ENCODE results near the gene ZMYM4. TPM values are rescaled to one million over a fixed set of nuclear protein-coding genes. Genes with fewer than 3 reads are reported as not detected.
"Not testable (repeated sequence)": the region's sequence is repeated elsewhere in the genome, so short reads cannot be mapped to it uniquely, and the experiment has no call there.

The ZMYM4 gene
- total and polyA plus RNA-seq, 2 experiments from 2014 or later, result 34.9 to 37.7 TPM

DNA sequence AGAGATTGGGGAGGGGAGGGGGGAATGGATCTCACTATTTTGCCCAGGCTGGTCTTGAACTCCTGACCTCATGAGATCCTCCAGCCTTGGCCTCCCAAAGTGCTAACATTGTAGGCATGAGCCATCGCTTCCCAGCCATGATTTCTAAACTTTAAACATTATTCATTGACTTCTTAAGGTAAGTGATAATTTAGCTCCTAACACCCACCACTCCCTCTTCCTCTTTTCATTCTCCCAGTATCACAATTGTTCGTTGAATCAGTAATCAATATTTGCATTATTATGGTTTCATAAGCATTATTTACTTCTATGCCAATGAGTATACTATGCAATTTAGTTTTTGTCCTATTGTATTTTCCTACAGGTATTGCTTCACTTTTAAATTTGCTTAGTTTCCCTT lies 42.0 kb upstream of the ZMYM4 start:
- Histone ChIP-seq H3F3A (ENCODE audit: insufficient read depth) (peaks cover 27% of the 10 kb centered on the region), H3K4me3 (no peak overlapping the region), H3K27me3 (replicated peaks; ENCODE audit: insufficient read depth) (no peaks in the 10 kb centered on the region), H3K9ac (no peak overlapping the region), H3K9me3 (ENCODE audit: low read depth) (no peaks in the 10 kb centered on the region), H3K4me1 (ENCODE audit: insufficient read depth) (peaks cover 22% of the 10 kb centered on the region), H3K79me2 (ENCODE audit: insufficient read depth) (no peaks in the 10 kb centered on the region), H3K27ac (no peak overlapping the region), H4K20me1 (ENCODE audit: insufficient read depth) (no peaks in the 10 kb centered on the region), H2AFZ (no peak overlapping the region), H3K9me2 (ENCODE audit: insufficient read depth) (no peaks in the 10 kb centered on the region), H3K36me3 (ENCODE audit: low read depth) (no peaks in the 10 kb centered on the region), H3K4me2 (ENCODE audit: unreplicated experiment) (no peak overlapping the region)
- in situ Hi-C loops (cut with MboI), result no loop called here
- TF ChIP-seq EZH2phosphoT487 (IDR thresholded peaks at IDR 0.05; ENCODE audit: insufficient read depth, low read depth), result no peak
- WGBS, 2 experiments (ENCODE audit: low coverage in 1 of 2, low lambda C conversion rate in 2 of 2, missing lambda C conversion rate in 2 of 2), result 72 to 82% methylated on average over 2 of the region's 2 CpGs
- no peak for DNase-seq

- H3K9me3 ChIP-seq (ENCODE audit: low read depth), result no peaks in the 10 kb centered on the region
- H3K4me2 ChIP-seq (ENCODE audit: unreplicated experiment), result no peak overlapping the region
- H4K20me1 ChIP-seq (ENCODE audit: insufficient read depth), result no peaks in the 10 kb centered on the region
- in situ Hi-C loops (cut with MboI), result no loop called here
- no peak for DNase-seq
- H3K4me3 ChIP-seq, result no peak overlapping the region
- H3K27ac ChIP-seq, result no peak overlapping the region
- no peaks in the 10 kb centered on the region for H3K27me3 ChIP-seq (replicated peaks; ENCODE audit: insufficient read depth)
- no peaks in the 10 kb centered on the region for H3K4me1 ChIP-seq (ENCODE audit: insufficient read depth)
- H3F3A ChIP-seq (ENCODE audit: insufficient read depth), result no peaks in the 10 kb centered on the region
- 52 to 62% methylated on average over 1 of the region's 1 CpG for WGBS, 2 experiments (ENCODE audit: low coverage in 1 of 2, low lambda C conversion rate in 2 of 2, missing lambda C conversion rate in 2 of 2)
- TF ChIP-seq EZH2phosphoT487 (IDR thresholded peaks at IDR 0.05; ENCODE audit: insufficient read depth, low read depth), result no peak
- TF ChIP-seq EZH2 (IDR thresholded peaks at IDR 0.05; ENCODE audit: insufficient read depth, poor library complexity, severe bottlenecking), result no peak
- H3K36me3 ChIP-seq (ENCODE audit: low read depth), result no peaks in the 10 kb centered on the region
- H3K9me2 ChIP-seq (ENCODE audit: insufficient read depth), result no peaks in the 10 kb centered on the region
- H3K79me2 ChIP-seq (ENCODE audit: insufficient read depth), result no peaks in the 10 kb centered on the region
- no peak overlapping the region for H3K9ac ChIP-seq
- no peak overlapping the region for H2AFZ ChIP-seq
Measured at GRCh38 chr1:35229587-35230360, 38.7 kb upstream of the ZMYM4 start.

- Histone ChIP-seq H3K79me2 (ENCODE audit: insufficient read depth) (no peaks in the 10 kb centered on the region), H3K9ac (no peak overlapping the region), H3K4me2 (ENCODE audit: unreplicated experiment) (no peak overlapping the region), H3F3A (ENCODE audit: insufficient read depth) (no peaks in the 10 kb centered on the region), H3K27ac (no peak overlapping the region), H3K36me3 (ENCODE audit: low read depth) (no peaks in the 10 kb centered on the region), H3K4me3 (no peak overlapping the region), H3K9me3 (ENCODE audit: low read depth) (no peaks in the 10 kb centered on the region), H2AFZ (no peak overlapping the region), H3K27me3 (replicated peaks; ENCODE audit: insufficient read depth) (no peaks in the 10 kb centered on the region), H4K20me1 (ENCODE audit: insufficient read depth) (no peaks in the 10 kb centered on the region), H3K4me1 (ENCODE audit: insufficient read depth) (no peaks in the 10 kb centered on the region), H3K9me2 (ENCODE audit: insufficient read depth) (no peaks in the 10 kb centered on the region)
- in situ Hi-C loops (cut with MboI), result no loop called here
- WGBS, 2 experiments (ENCODE audit: low coverage in 1 of 2, low lambda C conversion rate in 2 of 2, missing lambda C conversion rate in 2 of 2), result 20 to 32% methylated on average over 1 of the region's 1 CpG
- DNase-seq, result no peak
- no peak for TF ChIP-seq EZH2 (IDR thresholded peaks at IDR 0.05; ENCODE audit: insufficient read depth, poor library complexity, severe bottlenecking)
- TF ChIP-seq EZH2phosphoT487 (IDR thresholded peaks at IDR 0.05; ENCODE audit: insufficient read depth, low read depth), result no peak
Measured at GRCh38 chr1:35231287-35231686, 37.2 kb upstream of the ZMYM4 start.

GRCh38 chr1:35236772-35237171 lies 31.7 kb upstream of the ZMYM4 start:
- H2AFZ ChIP-seq; H3K4me2 ChIP-seq (ENCODE audit: unreplicated experiment); H3K27ac ChIP-seq; H3K36me3 ChIP-seq (ENCODE audit: low read depth); H3K79me2 ChIP-seq (ENCODE audit: insufficient read depth); in situ Hi-C loops (cut with MboI); H3F3A ChIP-seq (ENCODE audit: insufficient read depth); H3K9me2 ChIP-seq (ENCODE audit: insufficient read depth); H3K4me3 ChIP-seq; H3K4me1 ChIP-seq (ENCODE audit: insufficient read depth); DNase-seq; H4K20me1 ChIP-seq (ENCODE audit: insufficient read depth); H3K27me3 ChIP-seq (replicated peaks; ENCODE audit: insufficient read depth); H3K9ac ChIP-seq; H3K9me3 ChIP-seq (ENCODE audit: low read depth): not testable (repeated sequence)
- 48 to 73% methylated on average over 2 of the region's 2 CpGs for WGBS, 2 experiments (ENCODE audit: low coverage in 1 of 2, low lambda C conversion rate in 2 of 2, missing lambda C conversion rate in 2 of 2)

GRCh38 chr1:35243691-35244090 lies 24.8 kb upstream of the ZMYM4 start:
- Histone ChIP-seq H3K4me1 (ENCODE audit: insufficient read depth) (no peaks in the 10 kb centered on the region), H3K4me2 (ENCODE audit: unreplicated experiment) (no peak overlapping the region), H3K27me3 (replicated peaks; ENCODE audit: insufficient read depth) (no peaks in the 10 kb centered on the region), H3K9me2 (ENCODE audit: insufficient read depth) (no peaks in the 10 kb centered on the region), H3K9me3 (ENCODE audit: low read depth) (no peaks in the 10 kb centered on the region), H2AFZ (no peak overlapping the region), H3K9ac (no peak overlapping the region), H3K36me3 (ENCODE audit: low read depth) (no peaks in the 10 kb centered on the region), H3K4me3 (no peak overlapping the region), H3K79me2 (ENCODE audit: insufficient read depth) (no peaks in the 10 kb centered on the region), H3F3A (ENCODE audit: insufficient read depth) (no peaks in the 10 kb centered on the region), H4K20me1 (ENCODE audit: insufficient read depth) (no peaks in the 10 kb centered on the region), H3K27ac (no peak overlapping the region)
- TF ChIP-seq EZH2phosphoT487 (IDR thresholded peaks at IDR 0.05; ENCODE audit: insufficient read depth, low read depth) (no peak), EZH2 (IDR thresholded peaks at IDR 0.05; ENCODE audit: insufficient read depth, poor library complexity, severe bottlenecking) (no peak)
- 41 to 56% methylated on average over 1 of the region's 1 CpG for WGBS, 2 experiments (ENCODE audit: low coverage in 1 of 2, low lambda C conversion rate in 2 of 2, missing lambda C conversion rate in 2 of 2)
- in situ Hi-C loops (cut with MboI), result no loop called here
- DNase-seq, result no peak

Data from GM23248 (cell line).